Subcutaneous adipose tissue (tissue), 4 donors: Measurements from ENCODE around the gene CACNA1H. TPM values are rescaled to one million over a fixed set of nuclear protein-coding genes. Genes with fewer than 3 reads are reported as not detected.

ENCODE experiments used
- CTCF ChIP-seq: fragments of 450-650 bp; IDR thresholded peaks from one replicate; pipeline ENCODE4 v1.5.1; 2016; ENCODE audit warnings: low read depth, mild to moderate bottlenecking, control low read depth, antibody characterized with exemption, moderate library complexity
- total RNA-seq, 4 donors: library from RNA; depleted of rRNA; stranded (reverse); fragments of >200 nt; gene quantifications; one replicate each; pipeline ENCODE4 v1.1.0, GENCODE V29; 2016

Gene CACNA1H
- total RNA-seq, 4 donors from 2014 or later: 0.51 to 13.9 (median 3.1) TPM

GRCh38 chr16:1155353-1156054 is 2.6 kb downstream of the CACNA1H start:
- TF ChIP-seq CTCF: no peak

GRCh38 chr16:1156055-1156982 is 3.4 kb downstream of the CACNA1H start:
- TF ChIP-seq CTCF: no peak

- no peak for TF ChIP-seq CTCF
Measured at GRCh38 chr16:1156983-1157638, 4.2 kb downstream of the CACNA1H start.

DNA sequence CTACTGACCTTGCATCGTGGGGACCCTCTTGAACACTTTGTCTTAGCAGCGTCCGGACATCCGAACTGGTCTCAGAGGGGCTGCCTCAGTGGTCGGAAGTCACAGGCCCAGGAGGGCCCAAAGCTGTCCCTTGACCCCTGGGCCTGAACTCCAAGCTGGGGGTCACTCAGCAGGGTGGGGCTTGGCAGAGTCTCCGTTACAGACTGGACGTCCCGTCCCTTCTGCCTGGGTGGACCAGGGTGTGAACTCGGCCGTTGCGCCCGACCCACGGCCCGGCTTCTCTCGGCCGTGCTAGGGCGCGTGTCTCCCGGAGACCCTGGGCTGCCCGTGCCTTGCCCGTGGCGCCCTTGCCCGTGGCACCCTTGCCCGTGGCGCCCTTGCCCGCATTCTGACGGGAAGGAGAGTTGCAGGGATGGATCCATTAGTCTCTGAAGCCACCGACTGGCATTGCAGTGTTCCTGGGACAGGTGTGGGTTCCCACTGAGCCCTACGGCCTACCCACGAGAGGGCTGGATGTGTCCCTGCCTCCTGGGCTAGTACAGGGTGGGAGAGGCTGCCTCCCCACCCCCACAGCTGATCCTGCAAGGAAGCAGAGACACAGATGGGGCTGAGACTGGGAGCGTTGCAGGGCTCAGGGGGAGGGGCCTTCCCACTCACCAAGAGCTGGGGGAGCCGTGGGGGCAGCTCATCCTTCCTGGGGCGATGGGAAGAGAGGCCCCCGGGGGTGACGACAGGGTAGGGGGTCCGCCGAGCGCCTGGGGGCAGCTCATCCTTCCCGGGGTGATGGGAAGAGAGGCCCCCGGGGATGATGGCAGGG is 4.9 kb downstream of the CACNA1H start:
- no peak for TF ChIP-seq CTCF

- TF ChIP-seq CTCF: no peak
Measured at GRCh38 chr16:1158456-1159324, 5.8 kb downstream of the CACNA1H start.

DNA sequence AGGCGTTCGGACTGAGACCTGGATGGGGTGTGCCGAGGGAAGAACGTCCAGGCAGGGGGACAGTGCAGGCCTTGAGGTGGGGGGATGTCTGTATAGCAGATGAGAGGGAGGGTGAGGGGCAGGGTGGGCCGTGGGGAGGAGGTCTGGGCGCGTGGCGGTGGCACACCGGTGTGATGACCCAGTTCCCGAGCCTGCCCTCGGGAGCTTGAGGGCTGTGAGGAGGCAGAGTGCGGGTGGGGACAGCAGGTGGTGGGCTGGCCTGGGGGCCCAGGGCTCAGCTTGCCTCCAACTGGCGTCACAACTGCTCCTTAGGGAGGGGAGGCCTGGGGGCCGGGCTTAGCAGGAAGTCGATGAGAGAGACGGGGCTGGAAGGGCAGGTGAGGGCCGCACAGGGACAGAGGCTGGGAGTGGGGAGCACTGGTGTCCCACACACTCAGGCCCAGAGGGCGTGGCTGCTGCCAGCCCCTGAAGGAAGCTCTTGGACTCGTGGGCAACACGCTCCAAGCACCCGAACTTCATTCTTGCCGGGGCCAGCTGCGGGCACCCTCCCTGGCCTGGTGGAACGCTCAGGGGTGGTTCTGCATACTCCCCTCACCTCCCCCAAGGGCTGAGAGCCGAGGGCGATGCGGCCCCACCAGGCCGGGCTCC is 6.5 kb downstream of the CACNA1H start:
- TF ChIP-seq CTCF: no peak
